IMR-90 (cell line): ENCODE measurements around the gene RRN3. TPM values are rescaled to one million over a fixed set of nuclear protein-coding genes. Genes with fewer than 3 reads are reported as not detected.
"Not testable (repeated sequence)": the region's sequence is repeated elsewhere in the genome, so short reads cannot be mapped to it uniquely, and the experiment has no call there.

Experiments used
- ATAC-seq: fragments of 200-7000 bp; cut with Tn5 transposase; 2 replicates; pipeline ENCODE4 v1.9.1; 2020; ENCODE audit warnings: low read depth, mild to moderate bottlenecking, moderate library complexity
- BruUV-seq: library from RNA; stranded (reverse); fragments of 400-500 nt; replicated peaks from 2 replicates; lab custom pipeline; 2021; lab: Mats Ljungman, UMichigan
- CTCF ChIA-PET: fragments of 300-600 bp; formaldehyde crosslinking; extraction: SDS; loops from one replicate; lab custom pipeline; 2021; ENCODE audit warnings: antibody characterized with exemption; lab: Yijun Ruan, JAX
- POLR2A ChIA-PET: fragments of 300-600 bp; sonication (Branson Sonifier 250); formaldehyde crosslinking; loops from one replicate; lab custom pipeline; 2022; ENCODE audit warnings: antibody characterized with exemption; ENCODE audit not compliant: unreplicated experiment; lab: Charles Lee
- DNase-seq: peaks from one replicate; pipeline ENCODE4 v3.0.0; 2013
- H2AFZ ChIP-seq: replicated peaks from 2 replicates; pipeline ENCODE3; 2013; ENCODE audit warnings: low read length, mild to moderate bottlenecking; ENCODE audit not compliant: poor library complexity
- H2AK5ac ChIP-seq: 2 replicates; pipeline ENCODE4 v1.6.1; 2013; ENCODE audit warnings: low read depth, low read length, inconsistent platforms
- H2AK9ac ChIP-seq: replicated peaks from 2 replicates; pipeline ENCODE3; 2013; ENCODE audit warnings: mild to moderate bottlenecking, low read depth, low read length, moderate library complexity; ENCODE audit not compliant: poor library complexity
- H2BK120ac ChIP-seq: 2 replicates; pipeline ENCODE4 v1.6.1; 2013; ENCODE audit warnings: low read depth, low read length, inconsistent platforms
- H2BK15ac ChIP-seq: 3 replicates; pipeline ENCODE4 v1.6.1; 2013; ENCODE audit warnings: low read depth, low read length, inconsistent platforms
- H2BK20ac ChIP-seq: 2 replicates; pipeline ENCODE4 v1.6.1; 2013; ENCODE audit warnings: low read depth, mild to moderate bottlenecking, inconsistent platforms, low read length, moderate library complexity
- H2BK5ac ChIP-seq: 2 replicates; pipeline ENCODE4 v1.6.1; 2013; ENCODE audit warnings: mild to moderate bottlenecking, low read depth, low read length, inconsistent platforms; ENCODE audit not compliant: poor library complexity, severe bottlenecking
- H3K14ac ChIP-seq: replicated peaks from 2 replicates; pipeline ENCODE4 v1.6.1; 2013; ENCODE audit warnings: low read depth, low read length, inconsistent platforms
- H3K18ac ChIP-seq: 2 replicates; pipeline ENCODE4 v1.6.1; 2013; ENCODE audit warnings: low read depth, low read length, control low read depth
- H3K23ac ChIP-seq: 2 replicates; pipeline ENCODE4 v1.6.1; 2013; ENCODE audit warnings: low read depth, low read length, inconsistent platforms
- H3K27ac ChIP-seq: 2 replicates; pipeline ENCODE4 v1.5.1; 2013; ENCODE audit warnings: mild to moderate bottlenecking, control low read depth, low read length; ENCODE audit not compliant: insufficient read depth
- H3K27me3 ChIP-seq: 2 replicates; pipeline ENCODE4 v1.6.1; 2013; ENCODE audit warnings: low read length; ENCODE audit not compliant: control insufficient read depth, insufficient read depth
- H3K36me3 ChIP-seq: 2 replicates; pipeline ENCODE4 v1.6.1; 2013; ENCODE audit warnings: low read length, mixed read lengths; ENCODE audit not compliant: control insufficient read depth, insufficient read depth
- H3K4ac ChIP-seq: 2 replicates; pipeline ENCODE4 v1.6.1; 2013; ENCODE audit warnings: low read depth, low read length, inconsistent platforms
- H3K4me1 ChIP-seq: 2 replicates; pipeline ENCODE4 v1.6.1; 2013; ENCODE audit warnings: low read length, mixed read lengths; ENCODE audit not compliant: control insufficient read depth, insufficient read depth
- H3K4me2 ChIP-seq: 2 replicates; pipeline ENCODE4 v1.6.1; 2013; ENCODE audit warnings: low read depth, mild to moderate bottlenecking, control low read depth, low read length, moderate library complexity
- H3K4me3 ChIP-seq: 2 replicates; pipeline ENCODE4 v1.5.1; 2013; ENCODE audit warnings: low read depth, mild to moderate bottlenecking, control low read depth, low read length, moderate library complexity; ENCODE audit not compliant: insufficient read depth
- H3K56ac ChIP-seq: 2 replicates; pipeline ENCODE4 v1.6.1; 2013; ENCODE audit warnings: low read length, inconsistent platforms; ENCODE audit not compliant: insufficient read depth; ENCODE audit errors: extremely low read depth
- H3K79me1 ChIP-seq, 2 experiments: 2 replicates each; pipeline ENCODE4 v1.6.1; 2013; ENCODE audit warnings: low read length in 2 of 2, inconsistent platforms in 1 of 2, low read depth in 1 of 2
- H3K9ac ChIP-seq: 2 replicates; pipeline ENCODE4 v1.6.1; 2013; ENCODE audit warnings: low read depth, low read length, control low read depth
- H3K9me1 ChIP-seq: 2 replicates; pipeline ENCODE4 v1.6.1; 2013; ENCODE audit warnings: low read length, inconsistent platforms; ENCODE audit not compliant: insufficient read depth
- H3K9me3 ChIP-seq: 2 replicates; pipeline ENCODE4 v1.6.1; 2013; ENCODE audit warnings: low read length; ENCODE audit not compliant: control insufficient read depth, insufficient read depth
- H4K20me1 ChIP-seq: 2 replicates; pipeline ENCODE4 v1.6.1; 2013; ENCODE audit warnings: low read length, inconsistent platforms; ENCODE audit not compliant: insufficient read depth
- H4K5ac ChIP-seq: 2 replicates; pipeline ENCODE4 v1.6.1; 2013; ENCODE audit warnings: mild to moderate bottlenecking, low read depth, low read length, control low read depth
- H4K8ac ChIP-seq, 2 experiments: 2 replicates each; pipeline ENCODE4 v1.6.1; 2013; ENCODE audit warnings: low read depth in 2 of 2, low read length in 2 of 2, control low read depth in 1 of 2, inconsistent platforms in 1 of 2
- H4K91ac ChIP-seq: 2 replicates; pipeline ENCODE4 v1.6.1; 2013; ENCODE audit warnings: low read depth, low read length, inconsistent platforms; ENCODE audit not compliant: insufficient read depth
- WGBS, 2 experiments: methylation state at CpG; one replicate each; pipeline versions ENCODE4 v1.1.5 to v1.1.7; 2013; ENCODE audit warnings: missing lambda C conversion rate in 2 of 2; ENCODE audit not compliant: insufficient read length in 1 of 2; ENCODE audit errors: extremely low coverage in 2 of 2; 5-methylcytosine and 5-hydroxymethylcytosine counted together
- dilution Hi-C: fragments of 300-500 bp; cut with HindIII; formaldehyde crosslinking; loops from one replicate; pipeline ENCODE4 v1.14.3; 2018; ENCODE audit warnings: low sequenced_read_pairs; ENCODE audit not compliant: unreplicated experiment
- in situ Hi-C: fragments of 300-500 bp; cut with MboI; formaldehyde crosslinking; loops from 3 replicates; pipeline ENCODE4 v1.14.3; 2019; ENCODE audit warnings: low sequenced_read_pairs, inconsistent platforms, mixed read lengths
- intact Hi-C: fragments of 100-400 bp; cut with micrococcal nuclease; formaldehyde crosslinking; loops from 2 replicates; pipeline ENCODE4 v1.10.0; 2022
- polyA plus RNA-seq, 3 experiments: library from polyadenylated mRNA; depleted of rRNA; stranded (reverse); fragments of >200 nt; gene quantifications; 2 replicates each; pipeline ENCODE4 v1.2.3, GENCODE V29; 2012; ENCODE audit warnings: low replicate concordance in 1 of 3
- total RNA-seq: library from RNA; depleted of rRNA; stranded (reverse); fragments of >200 nt; gene quantifications from 2 replicates; pipeline ENCODE4 v1.2.3, GENCODE V29; 2012

Gene RRN3
- total and polyA plus RNA-seq, 2 of the 4 experiments (the other 2 are of a cell fraction): 22.1 to 47.7 TPM

GRCh38 chr16:15066690-15067089, 27.4 kb downstream of the RRN3 start:
- H2BK5ac ChIP-seq, H3K23ac ChIP-seq, H2AK5ac ChIP-seq, intact Hi-C loops, H4K5ac ChIP-seq, dilution Hi-C loops, H3K4me1 ChIP-seq, H3K27ac ChIP-seq, POLR2A ChIA-PET, BruUV-seq, H3K27me3 ChIP-seq, DNase-seq, H2AFZ ChIP-seq, H4K20me1 ChIP-seq, H4K91ac ChIP-seq, in situ Hi-C loops, CTCF ChIA-PET, H3K4me3 ChIP-seq, H3K9me3 ChIP-seq, H3K18ac ChIP-seq, H2BK20ac ChIP-seq, H3K4me2 ChIP-seq, H3K79me1 ChIP-seq, ATAC-seq, H2BK120ac ChIP-seq, H3K4ac ChIP-seq, H3K9ac ChIP-seq, H2BK15ac ChIP-seq, H3K14ac ChIP-seq, H3K9me1 ChIP-seq, H3K56ac ChIP-seq, H2AK9ac ChIP-seq, H4K8ac ChIP-seq: not testable (repeated sequence)
- WGBS, 2 experiments: 86% methylated on average over 4 of the region's 8 CpGs; no CpG with 5 or more reads in 1 of the 2 experiments
- H3K36me3 ChIP-seq: peaks cover 28% of the 10 kb centered on the region

- dilution Hi-C loops, H3K27me3 ChIP-seq, H4K8ac ChIP-seq, H3K4me2 ChIP-seq, H2BK5ac ChIP-seq, H3K9ac ChIP-seq, in situ Hi-C loops, H3K18ac ChIP-seq, H3K56ac ChIP-seq, H2BK120ac ChIP-seq, H3K4me1 ChIP-seq, H2BK20ac ChIP-seq, H3K9me1 ChIP-seq, H2AFZ ChIP-seq, ATAC-seq, H2AK5ac ChIP-seq, intact Hi-C loops, H3K9me3 ChIP-seq, H3K4ac ChIP-seq, H3K79me1 ChIP-seq, H2BK15ac ChIP-seq, POLR2A ChIA-PET, H2AK9ac ChIP-seq, H4K5ac ChIP-seq, BruUV-seq, H3K4me3 ChIP-seq, H3K14ac ChIP-seq, CTCF ChIA-PET, H3K27ac ChIP-seq, H4K91ac ChIP-seq, H4K20me1 ChIP-seq, H3K23ac ChIP-seq, DNase-seq: not testable (repeated sequence)
- no CpG with 5 or more reads among the region's 4 CpGs for WGBS, 2 experiments
- H3K36me3 ChIP-seq: peaks cover 31% of the 10 kb centered on the region
Observed at GRCh38 chr16:15065961-15066360, 28.1 kb downstream of the RRN3 start.
